Sigmoid colon (tissue), 7 donors: Measurements from ENCODE around the gene MT1A. TPM values are rescaled to one million over a fixed set of nuclear protein-coding genes. Genes with fewer than 3 reads are reported as not detected.
A peak's percentile ranks its signal among the peaks of the same experiment; 100 is the strongest.

Source experiments
- DNase-seq: peaks from one replicate; pipeline ENCODE4 v3.0.0-alpha.2; 2019
- H3K27ac ChIP-seq, 4 donors: fragments of 200-600 bp; sonication (generic); one replicate each; pipeline ENCODE4 v1.5.1; 2016 to 2019; ENCODE audit warnings: mild to moderate bottlenecking in 1 of 4
- H3K27me3 ChIP-seq, 3 donors: fragments of 200-600 bp; sonication (generic); one replicate each; pipeline ENCODE4 v1.5.1; 2019; ENCODE audit warnings: mild to moderate bottlenecking in 1 of 3
- H3K36me3 ChIP-seq, 4 donors: fragments of 200-600 bp; sonication (generic); one replicate each; pipeline ENCODE4 v1.5.1; 2016 to 2019
- H3K4me1 ChIP-seq, 4 donors: fragments of 200-600 bp; sonication (generic); one replicate each; pipeline ENCODE4 v1.5.1; 2017 to 2019
- H3K4me3 ChIP-seq, 4 donors: fragments of 200-600 bp; sonication (generic); one replicate each; pipeline ENCODE4 v1.5.1; 2017 to 2019; ENCODE audit warnings: mild to moderate bottlenecking in 2 of 4, moderate library complexity in 1 of 4
- H3K9me3 ChIP-seq, 4 donors: fragments of 200-600 bp in 3 of 4; sonication (generic) in 3 of 4; one replicate each; pipeline versions ENCODE4 v1.5.1 to v1.6.1; 2013 to 2019
- EP300 ChIP-seq, 4 donors: sonication (generic); formaldehyde crosslinking; IDR thresholded peaks; one replicate each; pipeline ENCODE4 v1.6.1; 2017; ENCODE audit warnings: antibody characterized with exemption in 4 of 4
- POLR2A ChIP-seq, 2 donors: fragments of 450-650 bp; IDR thresholded peaks; one replicate each; pipeline ENCODE4 v1.6.1; 2016; ENCODE audit warnings: antibody characterized with exemption in 2 of 2, mild to moderate bottlenecking in 2 of 2, moderate library complexity in 2 of 2
- POLR2AphosphoS5 ChIP-seq, 4 donors: sonication (generic); formaldehyde crosslinking; IDR thresholded peaks; one replicate each; pipeline ENCODE4 v1.6.1; 2017; ENCODE audit warnings: antibody characterized with exemption in 4 of 4
- WGBS, 2 donors: extraction: QIAGEN DNeasy Blood & Tissue Kit; methylation state at CpG; one replicate each; pipeline ENCODE4 v1.1.7; 2013; 5-methylcytosine and 5-hydroxymethylcytosine counted together
- intact Hi-C: fragments of 100-400 bp; cut with DNase I; formaldehyde crosslinking; loops from one replicate; pipeline ENCODE4 v1.15.1; 2023
- polyA plus RNA-seq, 3 donors: library from polyadenylated mRNA; stranded (reverse); fragments of 200-250 nt; gene quantifications; one replicate each; pipeline ENCODE4 v1.2.3, GENCODE V29; 2013
- total RNA-seq, 4 donors: library from RNA; depleted of rRNA; stranded (reverse); fragments of >200 nt; gene quantifications; one replicate each; pipeline ENCODE4 v1.1.0, GENCODE V29; 2016
- TF ChIP-seq, protein P1 (sequence below), 4 experiments: fragments of 450-650 bp in 3 of 4; fragments of 200-600 bp in 1 of 4; IDR thresholded peaks; one replicate each; pipeline ENCODE4 v1.5.1; 2016 to 2019; ENCODE audit warnings: antibody characterized with exemption in 4 of 4, mild to moderate bottlenecking in 3 of 4, moderate library complexity in 2 of 4
- donor health status: healthy with polysubstance abuse.
- donor health status: Bipolar disorder and iron deficiency.
- donor health status: healthy.

MT1A gene
- total and polyA plus RNA-seq, 7 donors, result 13.9 to 63.4 (median 30.3) TPM; not detected in 2

GRCh38 chr16:56625943-56626654 lies 12.4 kb upstream of the MT1A start:
- H3K4me1 ChIP-seq, result peaks cover 0 to 23% (median 19%) of the 10 kb centered on the region in 4 donors
- peak overlapping the region; percentile 89 to 92 (median 90) for H3K27ac ChIP-seq
- intact Hi-C loops, result loop anchor here (1.0 to 2.0 kb wide), 2 partner anchors 18 to 57 kb away; partner anchors contain the start of genes MT1X and MT2A
- no peaks in the 10 kb centered on the region for H3K27me3 ChIP-seq
- no peaks in the 10 kb centered on the region for H3K36me3 ChIP-seq
- TF ChIP-seq POLR2AphosphoS5 (IDR thresholded peaks at IDR 0.05), result peak in 1 of 4 donors; percentile 74
- peak in 3 of 4 donors; percentile 46 to 72 (median 72) for TF ChIP-seq EP300 (IDR thresholded peaks at IDR 0.05)
- no peak for TF ChIP-seq POLR2A (IDR thresholded peaks at IDR 0.05)
- WGBS, 2 donors, result 8 to 18% methylated on average over 16 of the region's 16 CpGs
- peak; percentile 91 for DNase-seq
- H3K9me3 ChIP-seq, result no peaks in the 10 kb centered on the region
- H3K4me3 ChIP-seq, result peak overlapping the region; percentile 52 to 68 (median 58)

DNA sequence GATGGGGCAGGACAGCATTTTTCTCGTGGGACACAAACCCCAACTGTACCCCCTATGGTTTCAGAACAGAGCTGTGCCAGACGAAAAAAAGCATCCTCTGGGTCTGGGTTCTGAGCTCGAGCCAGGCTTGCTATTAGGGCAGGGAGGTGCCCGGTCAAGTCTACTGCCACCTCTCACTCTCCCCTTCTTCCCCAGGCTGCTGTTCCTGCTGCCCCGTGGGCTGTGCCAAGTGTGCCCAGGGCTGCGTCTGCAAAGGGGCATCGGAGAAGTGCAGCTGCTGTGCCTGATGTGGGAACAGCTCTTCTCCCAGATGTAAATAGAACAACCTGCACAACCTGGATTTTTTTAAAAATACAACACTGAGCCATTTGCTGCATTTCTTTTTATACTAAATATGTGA lies 11.8 kb upstream of the MT1A start:
- no peaks in the 10 kb centered on the region for H3K27me3 ChIP-seq
- peak overlapping the region; percentile 89 to 92 (median 90) for H3K27ac ChIP-seq
- H3K9me3 ChIP-seq, result no peaks in the 10 kb centered on the region
- intact Hi-C loops, result no loop called here
- TF ChIP-seq POLR2AphosphoS5 (IDR thresholded peaks at IDR 0.05) (no peak), EP300 (IDR thresholded peaks at IDR 0.05) (no peak), POLR2A (IDR thresholded peaks at IDR 0.05) (no peak)
- peak overlapping the region; percentile 52 to 68 (median 58) for H3K4me3 ChIP-seq
- no peaks in the 10 kb centered on the region for H3K36me3 ChIP-seq
- peaks cover 0 to 24% (median 19%) of the 10 kb centered on the region in 4 donors for H3K4me1 ChIP-seq
- 25 to 52% methylated on average over 7 of the region's 7 CpGs for WGBS, 2 donors
- no peak for DNase-seq

- no peak for DNase-seq
- Histone ChIP-seq H3K4me3 (no peak overlapping the region), H3K9me3 (no peaks in the 10 kb centered on the region), H3K36me3 (no peaks in the 10 kb centered on the region), H3K4me1 (peaks cover 0 to 39% (median 29%) of the 10 kb centered on the region in 4 donors), H3K27me3 (peaks cover 0 to 3% (median 0%) of the 10 kb centered on the region in 3 donors), H3K27ac (peak overlapping the region; percentile 0 to 92 (median 64))
- 78 to 84% methylated on average over 9 of the region's 9 CpGs for WGBS, 2 donors
- TF ChIP-seq EP300 (IDR thresholded peaks at IDR 0.05) (no peak), POLR2AphosphoS5 (IDR thresholded peaks at IDR 0.05) (no peak), POLR2A (IDR thresholded peaks at IDR 0.05) (no peak)
- TF ChIP-seq, protein P1, sequence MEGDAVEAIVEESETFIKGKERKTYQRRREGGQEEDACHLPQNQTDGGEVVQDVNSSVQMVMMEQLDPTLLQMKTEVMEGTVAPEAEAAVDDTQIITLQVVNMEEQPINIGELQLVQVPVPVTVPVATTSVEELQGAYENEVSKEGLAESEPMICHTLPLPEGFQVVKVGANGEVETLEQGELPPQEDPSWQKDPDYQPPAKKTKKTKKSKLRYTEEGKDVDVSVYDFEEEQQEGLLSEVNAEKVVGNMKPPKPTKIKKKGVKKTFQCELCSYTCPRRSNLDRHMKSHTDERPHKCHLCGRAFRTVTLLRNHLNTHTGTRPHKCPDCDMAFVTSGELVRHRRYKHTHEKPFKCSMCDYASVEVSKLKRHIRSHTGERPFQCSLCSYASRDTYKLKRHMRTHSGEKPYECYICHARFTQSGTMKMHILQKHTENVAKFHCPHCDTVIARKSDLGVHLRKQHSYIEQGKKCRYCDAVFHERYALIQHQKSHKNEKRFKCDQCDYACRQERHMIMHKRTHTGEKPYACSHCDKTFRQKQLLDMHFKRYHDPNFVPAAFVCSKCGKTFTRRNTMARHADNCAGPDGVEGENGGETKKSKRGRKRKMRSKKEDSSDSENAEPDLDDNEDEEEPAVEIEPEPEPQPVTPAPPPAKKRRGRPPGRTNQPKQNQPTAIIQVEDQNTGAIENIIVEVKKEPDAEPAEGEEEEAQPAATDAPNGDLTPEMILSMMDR (IDR thresholded peaks at IDR 0.05), result no peak
- intact Hi-C loops, result no loop called here
Observed at GRCh38 chr16:56628486-56629350, 9.7 kb upstream of the MT1A start.

DNA sequence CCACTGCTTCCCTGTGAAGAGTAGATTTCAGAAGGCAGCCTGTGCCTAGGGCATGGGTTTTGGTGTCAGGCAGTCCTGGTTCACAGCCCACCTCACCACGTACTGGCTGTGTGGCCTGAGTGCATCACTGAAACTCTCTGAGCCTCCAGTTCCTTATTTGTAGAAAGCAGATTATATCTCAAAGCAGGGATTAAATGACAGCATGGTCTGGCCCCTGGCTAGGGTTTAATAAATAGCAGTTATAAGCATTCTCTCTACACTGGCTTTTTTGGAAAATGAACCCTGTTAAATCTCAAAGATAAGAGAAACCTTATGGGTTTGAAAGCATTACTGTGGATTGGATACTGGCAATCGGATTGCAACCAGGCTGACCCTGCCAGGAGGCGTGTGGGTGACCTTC lies 8.9 kb upstream of the MT1A start:
- TF ChIP-seq, protein P1 (IDR thresholded peaks at IDR 0.05), result no peak
- TF ChIP-seq POLR2A (IDR thresholded peaks at IDR 0.05) (no peak), POLR2AphosphoS5 (IDR thresholded peaks at IDR 0.05) (no peak), EP300 (IDR thresholded peaks at IDR 0.05) (no peak)
- 88 to 92% methylated on average over 3 of the region's 3 CpGs for WGBS, 2 donors
- intact Hi-C loops, result no loop called here
- H3K9me3 ChIP-seq, result no peaks in the 10 kb centered on the region
- no peaks in the 10 kb centered on the region for H3K36me3 ChIP-seq
- H3K4me1 ChIP-seq, result peaks cover 0 to 39% (median 29%) of the 10 kb centered on the region in 4 donors
- H3K4me3 ChIP-seq, result no peak overlapping the region
- H3K27me3 ChIP-seq, result peaks cover 0 to 12% (median 2%) of the 10 kb centered on the region in 3 donors
- peak overlapping the region in 2 of 4 donors; percentile 89 to 92 for H3K27ac ChIP-seq
- no peak for DNase-seq

DNA sequence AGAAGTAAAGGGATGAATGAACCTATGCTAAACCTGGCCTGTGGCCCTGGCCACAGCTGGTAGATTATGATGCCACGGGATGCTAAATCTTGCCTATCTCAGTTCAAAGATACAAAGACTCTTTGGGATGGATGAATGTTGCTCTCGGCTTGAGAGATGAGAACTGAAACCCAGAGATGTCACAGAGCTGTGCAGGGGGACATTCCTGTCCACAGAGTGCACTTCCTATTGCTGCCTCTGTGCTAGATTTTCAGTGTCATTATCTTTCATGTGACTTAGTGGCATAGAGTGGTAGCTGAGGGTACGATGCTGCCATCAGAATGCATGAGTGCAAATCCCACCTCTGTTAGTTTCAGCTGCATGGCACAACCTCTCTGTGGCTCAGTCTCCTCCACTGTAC lies 8.3 kb upstream of the MT1A start:
- Histone ChIP-seq H3K27ac (no peak overlapping the region), H3K27me3 (peaks cover 0 to 18% (median 8%) of the 10 kb centered on the region in 3 donors), H3K4me3 (no peak overlapping the region), H3K9me3 (no peaks in the 10 kb centered on the region), H3K4me1 (peaks cover 0 to 40% (median 34%) of the 10 kb centered on the region in 4 donors), H3K36me3 (no peaks in the 10 kb centered on the region)
- intact Hi-C loops, result no loop called here
- TF ChIP-seq, protein P1 (IDR thresholded peaks at IDR 0.05), result no peak
- TF ChIP-seq POLR2A (IDR thresholded peaks at IDR 0.05) (no peak), EP300 (IDR thresholded peaks at IDR 0.05) (no peak), POLR2AphosphoS5 (IDR thresholded peaks at IDR 0.05) (no peak)
- DNase-seq, result no peak
- 72 to 79% methylated on average over 3 of the region's 3 CpGs for WGBS, 2 donors
